ENCODE measurements around the gene LIFR.
"Not testable (repeated sequence)": the region's sequence is repeated elsewhere in the genome, so short reads cannot be mapped to it uniquely, and the experiment has no call there.

LIFR gene

GRCh38 chr5:38556599-38557307 is at the start of gene LIFR:
LIFR (minus strand) TSS chr5:38556646; CDS start chr5:38530647, 25,999 bp downstream.
- peak; percentile 30 to 31 for DNase-seq (ENCODE audit: low read depth in 2 of 2)

GRCh38 chr5:38605610-38606009 is 49.2 kb upstream of the LIFR start:
- DNase-seq (ENCODE audit: low read depth in 2 of 2) = no peak

- DNase-seq (ENCODE audit: low read depth in 2 of 2) = no peak
Measured at GRCh38 chr5:38603691-38604090, 47.2 kb upstream of the LIFR start.

GRCh38 chr5:38602641-38603040 is 46.2 kb upstream of the LIFR start:
- DNase-seq (ENCODE audit: low read depth in 2 of 2) = no peak

- DNase-seq (ENCODE audit: low read depth in 2 of 2) = no peak
Measured at GRCh38 chr5:38601863-38602298, 45.4 kb upstream of the LIFR start.

- no peak for DNase-seq (ENCODE audit: low read depth in 2 of 2)
Measured at GRCh38 chr5:38601133-38601862, 44.9 kb upstream of the LIFR start.

- DNase-seq (ENCODE audit: low read depth in 2 of 2) = no peak
Measured at GRCh38 chr5:38600329-38601045, 44.0 kb upstream of the LIFR start.

- not testable (repeated sequence) for DNase-seq (ENCODE audit: low read depth in 2 of 2)
Measured at GRCh38 chr5:38599751-38600150, 43.3 kb upstream of the LIFR start.

- no peak for DNase-seq (ENCODE audit: low read depth in 2 of 2)
Measured at GRCh38 chr5:38598994-38599617, 42.7 kb upstream of the LIFR start.

GRCh38 chr5:38598296-38598993 is 42.0 kb upstream of the LIFR start:
- DNase-seq (ENCODE audit: low read depth in 2 of 2) = no peak

GRCh38 chr5:38596981-38597380 is 40.5 kb upstream of the LIFR start:
- no peak for DNase-seq (ENCODE audit: low read depth in 2 of 2)

GRCh38 chr5:38595132-38595745 is 38.8 kb upstream of the LIFR start:
- DNase-seq (ENCODE audit: low read depth in 2 of 2) = no peak

GRCh38 chr5:38593959-38594358 is 37.5 kb upstream of the LIFR start:
- DNase-seq (ENCODE audit: low read depth in 2 of 2) = no peak

GRCh38 chr5:38591523-38591849 is 35.0 kb upstream of the LIFR start:
- no peak for DNase-seq (ENCODE audit: low read depth in 2 of 2)

- no peak for DNase-seq (ENCODE audit: low read depth in 2 of 2)
Measured at GRCh38 chr5:38590838-38591522, 34.5 kb upstream of the LIFR start.

GRCh38 chr5:38589629-38590028 is 33.2 kb upstream of the LIFR start:
- DNase-seq (ENCODE audit: low read depth in 2 of 2) = no peak

- DNase-seq (ENCODE audit: low read depth in 2 of 2) = no peak
Measured at GRCh38 chr5:38585816-38586215, 29.4 kb upstream of the LIFR start.

GRCh38 chr5:38583500-38583899 is 27.1 kb upstream of the LIFR start:
- DNase-seq (ENCODE audit: low read depth in 2 of 2) = no peak

GRCh38 chr5:38582975-38583319 is 26.5 kb upstream of the LIFR start:
- DNase-seq (ENCODE audit: low read depth in 2 of 2) = no peak

- DNase-seq (ENCODE audit: low read depth in 2 of 2) = no peak
Measured at GRCh38 chr5:38582293-38582974, 26.0 kb upstream of the LIFR start.

Measured in stimulated activated CD8-positive, alpha-beta memory T cell treated with anti-CD3 and anti-CD28 coated beads, Interleukin-2, amount 100 ng/mL, for 48 hours (primary cell).